Astrocyte (in vitro differentiated cells and primary cell): Measurements from ENCODE around the gene PEX14. TPM values are rescaled to one million over a fixed set of nuclear protein-coding genes. Genes with fewer than 3 reads are reported as not detected.
A peak's percentile ranks its signal among the peaks of the same experiment; 100 is the strongest.
"Not testable (repeated sequence)": the region's sequence is repeated elsewhere in the genome, so short reads cannot be mapped to it uniquely, and the experiment has no call there.

ENCODE experiments used
- DNase-seq: peaks from one replicate; pipeline ENCODE4 v3.0.0-alpha.2; 2010; ENCODE audit warnings: low read depth
- FAIRE-seq: peaks from 2 replicates; lab custom pipeline; 2011; peaks lifted over from hg19 to GRCh38; lab: Jason Lieb, UNC
- H2AFZ ChIP-seq: 2 replicates; pipeline ENCODE4 v1.6.0; 2012; ENCODE audit warnings: low read depth, low read length, inconsistent platforms
- H3K27ac ChIP-seq: 2 replicates; pipeline ENCODE4 v1.5.1; 2011; ENCODE audit warnings: low read depth, low read length, inconsistent platforms
- H3K27me3 ChIP-seq: 2 replicates; pipeline ENCODE4 v1.6.0; 2011; ENCODE audit warnings: low read length, inconsistent platforms; ENCODE audit not compliant: insufficient read depth
- H3K36me3 ChIP-seq: 2 replicates; pipeline ENCODE4 v1.5.1; 2011; ENCODE audit warnings: low read length, inconsistent platforms; ENCODE audit not compliant: insufficient read depth
- H3K4me1 ChIP-seq: 2 replicates; pipeline ENCODE4 v1.5.1; 2011; ENCODE audit warnings: low read length, inconsistent platforms; ENCODE audit not compliant: insufficient read depth
- H3K4me2 ChIP-seq: 2 replicates; pipeline ENCODE4 v1.6.0; 2012; ENCODE audit warnings: low read length, inconsistent platforms
- H3K4me3 ChIP-seq: 2 replicates; pipeline ENCODE4 v1.5.1; 2011; ENCODE audit warnings: low read depth, mild to moderate bottlenecking, low read length, inconsistent platforms; ENCODE audit not compliant: insufficient read depth
- H3K79me2 ChIP-seq: 2 replicates; pipeline ENCODE4 v1.6.0; 2012; ENCODE audit warnings: mild to moderate bottlenecking, low read length, inconsistent platforms; ENCODE audit not compliant: insufficient read depth
- H3K9ac ChIP-seq: 2 replicates; pipeline ENCODE4 v1.6.0; 2012; ENCODE audit warnings: mild to moderate bottlenecking, low read length, inconsistent platforms
- H3K9me3 ChIP-seq: 2 replicates; pipeline ENCODE4 v1.5.1; 2012; ENCODE audit warnings: low read depth, mild to moderate bottlenecking, low read length, inconsistent platforms; ENCODE audit not compliant: insufficient read depth
- H4K20me1 ChIP-seq: 2 replicates; pipeline ENCODE4 v1.6.0; 2012; ENCODE audit warnings: low read length, inconsistent platforms; ENCODE audit not compliant: insufficient read depth
- H3K27ac Mint-ChIP-seq: one replicate; pipeline ENCODE4 v1.8.0; 2021; ENCODE audit warnings: mild to moderate bottlenecking, mixed read lengths; ENCODE audit not compliant: unreplicated experiment
- H3K27me3 Mint-ChIP-seq: one replicate; pipeline ENCODE4 v1.8.0; 2021; ENCODE audit warnings: low read depth, mixed read lengths; ENCODE audit not compliant: unreplicated experiment
- H3K36me3 Mint-ChIP-seq: one replicate; pipeline ENCODE4 v1.8.0; 2021; ENCODE audit warnings: low read depth, mixed read lengths; ENCODE audit not compliant: unreplicated experiment
- H3K4me1 Mint-ChIP-seq: one replicate; pipeline ENCODE4 v1.8.0; 2021; ENCODE audit warnings: low read depth, mixed read lengths; ENCODE audit not compliant: unreplicated experiment
- H3K4me3 Mint-ChIP-seq: one replicate; pipeline ENCODE4 v1.8.0; 2021; ENCODE audit warnings: mild to moderate bottlenecking, moderate library complexity, mixed read lengths; ENCODE audit not compliant: unreplicated experiment
- H3K9me3 Mint-ChIP-seq: one replicate; pipeline ENCODE4 v1.8.0; 2021; ENCODE audit warnings: mild to moderate bottlenecking, mixed read lengths; ENCODE audit not compliant: unreplicated experiment
- CTCF ChIP-seq: IDR thresholded peaks from 2 replicates; pipeline ENCODE4 v1.5.1; 2011; ENCODE audit warnings: low read depth, mild to moderate bottlenecking, inconsistent platforms, low read length, moderate library complexity; ENCODE audit not compliant: insufficient read depth
- EZH2 ChIP-seq: IDR thresholded peaks from 2 replicates; pipeline ENCODE4 v1.6.1; 2012; ENCODE audit warnings: mild to moderate bottlenecking, low read length, inconsistent platforms; ENCODE audit not compliant: insufficient read depth
- total RNA-seq: library from RNA; stranded (reverse); gene quantifications from 2 replicates; pipeline ENCODE4 v1.2.1, GENCODE V29; 2021

The PEX14 gene
- total RNA-seq, 1 donor from 2014 or later = 23.3 TPM

GRCh38 chr1:10451287-10451686, 23.5 kb upstream of the PEX14 start:
- Mint-ChIP-seq H3K9me3 (no peaks in the 10 kb centered on the region), H3K27ac (no peak overlapping the region), H3K4me1 (peaks cover 10% of the 10 kb centered on the region), H3K36me3 (no peaks in the 10 kb centered on the region), H3K27me3 (no peaks in the 10 kb centered on the region), H3K4me3 (no peak overlapping the region)
- Histone ChIP-seq H3K4me1 (peaks cover 5% of the 10 kb centered on the region), H3K79me2 (no peaks in the 10 kb centered on the region), H3K4me2 (peak overlapping the region; percentile 53), H3K9ac (peak overlapping the region; percentile 1), H3K9me3 (no peaks in the 10 kb centered on the region), H3K27ac (no peak overlapping the region), H3K4me3 (peak overlapping the region; percentile 7), H4K20me1 (no peaks in the 10 kb centered on the region), H2AFZ (no peak overlapping the region), H3K36me3 (no peaks in the 10 kb centered on the region), H3K27me3 (no peaks in the 10 kb centered on the region)
- DNase-seq (peak; percentile 19), FAIRE-seq (no peak)
- no peak for TF ChIP-seq EZH2
- no peak for TF ChIP-seq CTCF

GRCh38 chr1:10456048-10456447, 18.7 kb upstream of the PEX14 start:
- Mint-ChIP-seq H3K4me1 (peaks cover 23% of the 10 kb centered on the region), H3K27me3 (no peaks in the 10 kb centered on the region), H3K36me3 (peaks cover under 1% of the 10 kb centered on the region), H3K4me3 (peak overlapping the region; percentile 27), H3K27ac (no peak overlapping the region), H3K9me3 (no peaks in the 10 kb centered on the region)
- no peaks in the 10 kb centered on the region for H3K27me3 ChIP-seq
- no peak overlapping the region for H3K4me3 ChIP-seq
- H4K20me1 ChIP-seq = no peaks in the 10 kb centered on the region
- H3K9me3 ChIP-seq = no peaks in the 10 kb centered on the region
- no peaks in the 10 kb centered on the region for H3K79me2 ChIP-seq
- TF ChIP-seq CTCF (no peak), EZH2 (no peak)
- no peak overlapping the region for H3K4me2 ChIP-seq
- no peak overlapping the region for H2AFZ ChIP-seq
- no peak overlapping the region for H3K27ac ChIP-seq
- H3K9ac ChIP-seq = no peak overlapping the region
- DNase-seq (no peak), FAIRE-seq (no peak)
- H3K36me3 ChIP-seq = no peaks in the 10 kb centered on the region
- H3K4me1 ChIP-seq = peaks cover 17% of the 10 kb centered on the region

DNA sequence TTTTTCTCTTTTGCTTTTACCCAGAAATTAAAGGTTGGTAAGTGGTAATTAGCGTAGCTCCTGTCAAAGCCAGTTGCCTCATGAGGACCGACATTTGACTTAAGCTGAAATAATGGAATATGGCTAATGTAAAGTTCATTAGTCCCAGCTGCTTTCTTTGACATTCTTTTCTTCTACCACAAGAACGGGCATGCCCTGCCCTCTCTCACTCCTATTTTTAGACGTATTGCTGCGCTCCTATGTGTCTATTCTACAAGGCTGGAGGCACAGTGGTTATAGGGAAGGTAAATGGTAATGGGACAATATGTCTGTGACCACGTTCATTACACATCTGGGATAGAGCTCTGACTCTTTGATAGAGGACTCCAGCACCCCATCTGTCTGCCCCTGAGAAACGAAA, 18.1 kb upstream of the PEX14 start:
- FAIRE-seq = no peak
- Mint-ChIP-seq H3K36me3 (peaks cover 4% of the 10 kb centered on the region), H3K9me3 (no peaks in the 10 kb centered on the region), H3K4me3 (peak overlapping the region; percentile 6), H3K27me3 (no peaks in the 10 kb centered on the region), H3K27ac (no peak overlapping the region), H3K4me1 (peaks cover 18% of the 10 kb centered on the region)
- Histone ChIP-seq H3K4me2 (no peak overlapping the region), H3K27ac (no peak overlapping the region), H3K9ac (no peak overlapping the region), H3K4me3 (no peak overlapping the region), H3K36me3 (no peaks in the 10 kb centered on the region), H2AFZ (no peak overlapping the region), H3K4me1 (peaks cover 12% of the 10 kb centered on the region), H4K20me1 (no peaks in the 10 kb centered on the region), H3K27me3 (no peaks in the 10 kb centered on the region), H3K79me2 (no peaks in the 10 kb centered on the region), H3K9me3 (no peaks in the 10 kb centered on the region)
- TF ChIP-seq CTCF = no peak
- no peak for TF ChIP-seq EZH2
- no peak for DNase-seq

DNA sequence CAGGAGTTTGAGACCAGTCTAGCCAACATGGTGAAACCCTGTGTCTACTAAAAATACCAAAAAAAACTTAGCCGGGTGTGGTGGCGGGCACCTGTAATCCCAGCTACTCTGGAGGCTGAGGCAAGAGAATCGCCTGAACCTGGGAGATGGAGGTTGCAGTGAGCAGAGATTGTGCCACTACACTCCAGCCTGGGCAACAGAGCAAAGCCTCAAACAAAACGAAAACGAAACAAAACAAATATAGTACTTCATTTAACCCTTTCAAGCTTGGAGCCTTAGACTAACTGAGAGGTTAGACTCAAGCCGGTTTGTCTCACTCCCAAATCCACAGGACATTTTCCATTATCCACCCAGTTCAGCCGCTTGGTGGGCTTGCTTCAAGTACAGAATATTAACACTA, 17.3 kb upstream of the PEX14 start:
- H3K4me2 ChIP-seq, H3K27ac ChIP-seq, DNase-seq, H2AFZ ChIP-seq, H3K27me3 Mint-ChIP-seq, H3K79me2 ChIP-seq, H3K9ac ChIP-seq, H3K4me3 ChIP-seq, FAIRE-seq, H4K20me1 ChIP-seq, H3K4me3 Mint-ChIP-seq, H3K9me3 ChIP-seq, H3K9me3 Mint-ChIP-seq, H3K27me3 ChIP-seq, H3K36me3 Mint-ChIP-seq, H3K36me3 ChIP-seq: not testable (repeated sequence)
- peaks cover 12% of the 10 kb centered on the region for H3K4me1 ChIP-seq
- H3K27ac Mint-ChIP-seq = peak overlapping the region; percentile 47
- H3K4me1 Mint-ChIP-seq = peaks cover 17% of the 10 kb centered on the region
